BLaER1 (cell line): Measurements from ENCODE around the gene FTH1.

Experiments
- H3K27ac ChIP-seq: shearing (Covaris generic); formaldehyde crosslinking; 2 replicates; pipeline ENCODE4 v1.8.1; 2022
- H3K27me3 ChIP-seq: shearing (Covaris generic); formaldehyde crosslinking; 2 replicates; pipeline ENCODE4 v1.8.1; 2022
- H3K36me3 ChIP-seq: shearing (Covaris generic); formaldehyde crosslinking; 2 replicates; pipeline ENCODE4 v1.8.1; 2022
- H3K4me1 ChIP-seq: shearing (Covaris generic); formaldehyde crosslinking; 2 replicates; pipeline ENCODE4 v1.8.1; 2022
- H3K4me2 ChIP-seq: shearing (Covaris generic); formaldehyde crosslinking; 2 replicates; pipeline ENCODE4 v1.8.1; 2022
- H3K4me3 ChIP-seq: shearing (Covaris generic); formaldehyde crosslinking; 2 replicates; pipeline ENCODE4 v1.8.1; 2022
- H3K9ac ChIP-seq: shearing (Covaris generic); formaldehyde crosslinking; 2 replicates; pipeline ENCODE4 v1.8.1; 2022
- H3K9me3 ChIP-seq: shearing (Covaris generic); formaldehyde crosslinking; 2 replicates; pipeline ENCODE4 v1.8.1; 2022
- H4K20me1 ChIP-seq: shearing (Covaris generic); formaldehyde crosslinking; 2 replicates; pipeline ENCODE4 v1.8.1; 2022
- Cebpa-rat ChIP-seq: shearing (Covaris generic); IDR thresholded peaks from 2 replicates; pipeline ENCODE4 v1.8.1; 2022

FTH1 gene

GRCh38 chr11:61978703-61979661 is 11.5 kb upstream of the FTH1 start:
- no peak for TF ChIP-seq Cebpa-rat
- no peak overlapping the region for H3K4me3 ChIP-seq
- H3K27ac ChIP-seq = no peak overlapping the region
- H3K36me3 ChIP-seq = no peaks in the 10 kb centered on the region
- H3K4me1 ChIP-seq = peaks cover 42% of the 10 kb centered on the region
- H3K9me3 ChIP-seq = no peaks in the 10 kb centered on the region
- no peaks in the 10 kb centered on the region; the same call in 1 of the 2 replicates for H4K20me1 ChIP-seq
- no peaks in the 10 kb centered on the region; the same call in 1 of the 2 replicates for H3K27me3 ChIP-seq
- H3K4me2 ChIP-seq = no peak overlapping the region
- no peak overlapping the region for H3K9ac ChIP-seq

- Histone ChIP-seq H3K9ac (no peak overlapping the region), H3K4me2 (peak overlapping the region; percentile 61; the same call in 1 of the 2 replicates), H3K4me1 (peaks cover 50% of the 10 kb centered on the region), H3K27me3 (no peaks in the 10 kb centered on the region; the same call in 1 of the 2 replicates), H3K9me3 (no peaks in the 10 kb centered on the region), H3K27ac (no peak overlapping the region), H3K36me3 (no peaks in the 10 kb centered on the region), H4K20me1 (no peaks in the 10 kb centered on the region; the same call in 1 of the 2 replicates), H3K4me3 (no peak overlapping the region)
- no peak for TF ChIP-seq Cebpa-rat
Observed at GRCh38 chr11:61976813-61977475, 9.5 kb upstream of the FTH1 start.

GRCh38 chr11:61976420-61976800 is 9.0 kb upstream of the FTH1 start:
- no peaks in the 10 kb centered on the region; the same call in 1 of the 2 replicates for H3K27me3 ChIP-seq
- TF ChIP-seq Cebpa-rat = no peak
- no peak overlapping the region for H3K9ac ChIP-seq
- H3K27ac ChIP-seq = no peak overlapping the region
- no peak overlapping the region for H3K4me3 ChIP-seq
- no peaks in the 10 kb centered on the region; the same call in 1 of the 2 replicates for H4K20me1 ChIP-seq
- H3K4me2 ChIP-seq = peak overlapping the region; percentile 61
- peaks cover 50% of the 10 kb centered on the region for H3K4me1 ChIP-seq
- no peaks in the 10 kb centered on the region for H3K9me3 ChIP-seq
- no peaks in the 10 kb centered on the region for H3K36me3 ChIP-seq

GRCh38 chr11:61975638-61976419 is 8.4 kb upstream of the FTH1 start:
- no peak for TF ChIP-seq Cebpa-rat
- no peaks in the 10 kb centered on the region; the same call in 1 of the 2 replicates for H3K27me3 ChIP-seq
- H3K4me1 ChIP-seq = peaks cover 50% of the 10 kb centered on the region
- H3K4me2 ChIP-seq = peak overlapping the region; percentile 61
- no peak overlapping the region for H3K9ac ChIP-seq
- H3K4me3 ChIP-seq = no peak overlapping the region
- no peaks in the 10 kb centered on the region for H3K36me3 ChIP-seq
- no peak overlapping the region for H3K27ac ChIP-seq
- H3K9me3 ChIP-seq = no peaks in the 10 kb centered on the region
- no peaks in the 10 kb centered on the region; the same call in 1 of the 2 replicates for H4K20me1 ChIP-seq

GRCh38 chr11:61974766-61975631 is 7.6 kb upstream of the FTH1 start:
- no peak overlapping the region for H3K9ac ChIP-seq
- no peak overlapping the region for H3K4me3 ChIP-seq
- H3K36me3 ChIP-seq = no peaks in the 10 kb centered on the region
- peaks cover 58% of the 10 kb centered on the region for H3K4me1 ChIP-seq
- H3K27ac ChIP-seq = no peak overlapping the region
- peak overlapping the region; percentile 61; the same call in 1 of the 2 replicates for H3K4me2 ChIP-seq
- H3K27me3 ChIP-seq = no peaks in the 10 kb centered on the region; the same call in 1 of the 2 replicates
- H3K9me3 ChIP-seq = no peaks in the 10 kb centered on the region
- H4K20me1 ChIP-seq = no peaks in the 10 kb centered on the region; the same call in 1 of the 2 replicates
- TF ChIP-seq Cebpa-rat = no peak

GRCh38 chr11:61973476-61974162 is 6.2 kb upstream of the FTH1 start:
- Histone ChIP-seq H3K27ac (peak overlapping the region; percentile 21; the same call in 1 of the 2 replicates), H3K9me3 (no peaks in the 10 kb centered on the region), H3K9ac (peak overlapping the region; percentile 11; the same call in 1 of the 2 replicates), H3K27me3 (no peaks in the 10 kb centered on the region; the same call in none of the 2 replicates), H3K4me3 (no peak overlapping the region), H3K4me1 (peaks cover 69% of the 10 kb centered on the region), H3K4me2 (peak overlapping the region; percentile 85), H3K36me3 (no peaks in the 10 kb centered on the region), H4K20me1 (no peaks in the 10 kb centered on the region; the same call in 1 of the 2 replicates)
- TF ChIP-seq Cebpa-rat = no peak

- Histone ChIP-seq H3K4me2 (peak overlapping the region; percentile 85), H3K9me3 (no peaks in the 10 kb centered on the region), H4K20me1 (no peaks in the 10 kb centered on the region; the same call in 1 of the 2 replicates), H3K27ac (peak overlapping the region; percentile 21; the same call in 1 of the 2 replicates), H3K36me3 (no peaks in the 10 kb centered on the region), H3K4me1 (peaks cover 76% of the 10 kb centered on the region), H3K9ac (peak overlapping the region; percentile 27; the same call in 1 of the 2 replicates), H3K4me3 (no peak overlapping the region), H3K27me3 (no peaks in the 10 kb centered on the region; the same call in none of the 2 replicates)
- peak; percentile 82 for TF ChIP-seq Cebpa-rat
Observed at GRCh38 chr11:61972672-61973475, 5.4 kb upstream of the FTH1 start.
